H1 (cell line): ENCODE results near the gene FOSB. TPM values are rescaled to one million over a fixed set of nuclear protein-coding genes. Genes with fewer than 3 reads are reported as not detected.

Experiments
- CTCF ChIA-PET: fragments of 300-600 bp; sonication (Branson Sonifier 250); formaldehyde crosslinking; loops from one replicate; lab custom pipeline; 2021; ENCODE audit not compliant: partially characterized antibody; lab: Charles Lee
- POLR2A ChIA-PET: fragments of 300-600 bp; sonication (Branson Sonifier 250); formaldehyde crosslinking; loops from one replicate; lab custom pipeline; 2021; ENCODE audit warnings: inconsistent platforms; ENCODE audit not compliant: partially characterized antibody; lab: Charles Lee
- DNase-seq, 2 experiments: peaks; one replicate each; pipeline versions ENCODE4 v3.0.0 to v3.0.0-alpha.2; 2010 to 2022; ENCODE audit warnings: low spot score in 2 of 2, low read depth in 1 of 2, mixed read lengths in 1 of 2
- FAIRE-seq: peaks from 2 replicates; lab custom pipeline; 2011; peaks lifted over from hg19 to GRCh38; lab: Jason Lieb, UNC
- H2AFZ ChIP-seq: 2 replicates; pipeline ENCODE4 v1.8.1; 2012; ENCODE audit warnings: low read length, inconsistent platforms
- H2AK5ac ChIP-seq: 2 replicates; pipeline ENCODE4 v1.6.1; 2013; ENCODE audit warnings: low read depth, low read length
- H2BK120ac ChIP-seq: replicated peaks from 2 replicates; pipeline ENCODE3; 2013; ENCODE audit warnings: low read depth, low read length, inconsistent platforms
- H2BK12ac ChIP-seq: 2 replicates; pipeline ENCODE4 v1.6.1; 2013; ENCODE audit warnings: low read depth, low read length
- H2BK15ac ChIP-seq: 2 replicates; pipeline ENCODE4 v1.6.1; 2013; ENCODE audit warnings: low read length
- H2BK20ac ChIP-seq: 2 replicates; pipeline ENCODE4 v1.6.1; 2013; ENCODE audit warnings: low read length
- H2BK5ac ChIP-seq: 2 replicates; pipeline ENCODE4 v1.6.1; 2013; ENCODE audit warnings: low read depth, low read length
- H3K14ac ChIP-seq: 2 replicates; pipeline ENCODE4 v1.6.1; 2013; ENCODE audit warnings: inconsistent platforms; ENCODE audit not compliant: insufficient read length
- H3K18ac ChIP-seq: 2 replicates; pipeline ENCODE4 v1.6.1; 2013; ENCODE audit warnings: low read length; ENCODE audit errors: extremely low read depth
- H3K23ac ChIP-seq: 2 replicates; pipeline ENCODE4 v1.6.1; 2013; ENCODE audit warnings: inconsistent platforms; ENCODE audit not compliant: insufficient read length
- H3K23me2 ChIP-seq: 2 replicates; pipeline ENCODE4 v1.6.1; 2013; ENCODE audit warnings: low read depth, low read length
- H3K27ac ChIP-seq: 2 replicates; pipeline ENCODE4 v1.6.1; 2011; ENCODE audit warnings: low read depth, low read length, inconsistent platforms
- H3K27me3 ChIP-seq, 4 experiments: replicated peaks in 1 of 4; 1 replicate in 1 of 4; 2 replicates in 3 of 4; pipeline versions ENCODE4 v1.6.1 to v1.8.1; 2011 to 2013; ENCODE audit warnings: low read length in 3 of 4, mild to moderate bottlenecking in 3 of 4, inconsistent platforms in 2 of 4, mixed read lengths in 2 of 4, moderate library complexity in 1 of 4; ENCODE audit not compliant: control insufficient read depth in 3 of 4, insufficient read depth in 3 of 4; ENCODE audit errors: extremely low read depth in 1 of 4
- H3K36me3 ChIP-seq, 4 experiments: 2 replicates each; pipeline versions ENCODE4 v1.6.1 to v1.8.1; 2011 to 2013; ENCODE audit warnings: mild to moderate bottlenecking in 4 of 4, low read length in 3 of 4, moderate library complexity in 2 of 4, control low read depth in 1 of 4, inconsistent platforms in 1 of 4; ENCODE audit not compliant: insufficient read depth in 4 of 4, control insufficient read depth in 2 of 4
- H3K4ac ChIP-seq: replicated peaks from 2 replicates; pipeline ENCODE3; 2013; ENCODE audit warnings: low read length, low read depth, mixed read lengths, inconsistent platforms; ENCODE audit not compliant: insufficient read length
- H3K4me1 ChIP-seq, 4 experiments: replicated peaks in 1 of 4; 1 replicate in 1 of 4; 2 replicates in 3 of 4; pipeline versions ENCODE4 v1.6.1 to v1.8.1; 2011 to 2013; ENCODE audit warnings: low read length in 3 of 4, inconsistent platforms in 2 of 4, mixed read lengths in 1 of 4; ENCODE audit not compliant: insufficient read depth in 4 of 4, control insufficient read depth in 3 of 4
- H3K4me2 ChIP-seq, 2 experiments: 2 replicates each; pipeline versions ENCODE4 v1.6.1 to v1.8.1; 2011 to 2013; ENCODE audit warnings: low read depth in 2 of 2, low read length in 2 of 2, control low read depth in 1 of 2, inconsistent platforms in 1 of 2, mild to moderate bottlenecking in 1 of 2; ENCODE audit not compliant: insufficient read depth in 1 of 2
- H3K4me3 ChIP-seq, 4 experiments: fragments of 200-600, 300-600 bp in 1 of 4; sonication (generic), shearing (Covaris generic), sonication (Bioruptor Twin) in 1 of 4; 2 replicates each; pipeline versions ENCODE4 v1.5.1 to v1.8.1; 2011 to 2016; ENCODE audit warnings: low read length in 4 of 4, low read depth in 3 of 4, control low read depth in 2 of 4, inconsistent platforms in 2 of 4, mild to moderate bottlenecking in 2 of 4, mixed read lengths in 1 of 4, moderate library complexity in 1 of 4; ENCODE audit not compliant: insufficient read depth in 2 of 4; ENCODE audit errors: extremely low read depth in 1 of 4
- H3K56ac ChIP-seq: replicated peaks from 2 replicates; pipeline ENCODE3; 2013; ENCODE audit warnings: low read depth, mild to moderate bottlenecking, mixed read lengths, low read length, inconsistent platforms; ENCODE audit not compliant: insufficient read length
- H3K79me1 ChIP-seq: 2 replicates; pipeline ENCODE4 v1.6.1; 2013; ENCODE audit warnings: low read depth, low read length, control low read depth
- H3K79me2 ChIP-seq, 2 experiments: 2 replicates each; pipeline versions ENCODE4 v1.6.1 to v1.8.1; 2012 to 2013; ENCODE audit warnings: low read length in 2 of 2, mild to moderate bottlenecking in 2 of 2, inconsistent platforms in 1 of 2; ENCODE audit not compliant: insufficient read depth in 2 of 2, control insufficient read depth in 1 of 2
- H3K9ac ChIP-seq, 4 experiments: replicated peaks in 1 of 4; 1 replicate in 1 of 4; 2 replicates in 3 of 4; pipeline versions ENCODE4 v1.6.1 to v1.8.1; 2011 to 2013; ENCODE audit warnings: low read depth in 3 of 4, low read length in 3 of 4, control low read depth in 2 of 4, mild to moderate bottlenecking in 2 of 4, moderate library complexity in 2 of 4, inconsistent platforms in 1 of 4; ENCODE audit errors: extremely low read depth in 1 of 4
- H3K9me3 ChIP-seq, 2 experiments: 2 replicates each; pipeline versions ENCODE4 v1.6.1 to v1.8.1; 2012 to 2013; ENCODE audit warnings: mild to moderate bottlenecking in 2 of 2, moderate library complexity in 2 of 2, control low read depth in 1 of 2, inconsistent platforms in 1 of 2, low read depth in 1 of 2, low read length in 1 of 2, mixed read lengths in 1 of 2; ENCODE audit not compliant: insufficient read depth in 2 of 2
- H4K20me1 ChIP-seq, 2 experiments: replicated peaks in 1 of 2; 2 replicates each; pipeline versions ENCODE3 to v1.8.1; 2011 to 2013; ENCODE audit warnings: inconsistent platforms in 2 of 2, low read length in 2 of 2, mild to moderate bottlenecking in 1 of 2; ENCODE audit not compliant: insufficient read depth in 2 of 2, control insufficient read depth in 1 of 2
- H4K5ac ChIP-seq: 2 replicates; pipeline ENCODE4 v1.6.1; 2013; ENCODE audit warnings: low read length, low read depth, mixed read lengths, inconsistent platforms; ENCODE audit not compliant: insufficient read length
- H4K8ac ChIP-seq: 2 replicates; pipeline ENCODE4 v1.8.0; 2013; ENCODE audit warnings: mild to moderate bottlenecking, moderate library complexity, low read length, inconsistent platforms; ENCODE audit not compliant: insufficient read depth; ENCODE audit errors: extremely low read depth
- H4K91ac ChIP-seq: replicated peaks from 2 replicates; pipeline ENCODE3; 2013; ENCODE audit warnings: low read length, mixed read lengths, inconsistent platforms; ENCODE audit not compliant: insufficient read length
- BRCA1 ChIP-seq: IDR thresholded peaks from 2 replicates; pipeline ENCODE4 v1.6.1; 2012; ENCODE audit warnings: low read depth, low read length, improper control_type of control experiment
- CTCF ChIP-seq, 3 experiments: IDR thresholded peaks; 1 replicate in 2 of 3; 2 replicates in 1 of 3; pipeline versions ENCODE4 v1.5.1 to v1.6.1; 2011; ENCODE audit warnings: low read length in 3 of 3, mild to moderate bottlenecking in 3 of 3, inconsistent platforms in 2 of 3, low read depth in 1 of 3, moderate library complexity in 1 of 3; ENCODE audit not compliant: insufficient read depth in 1 of 3; ENCODE audit errors: control extremely low read depth in 1 of 3
- JUN ChIP-seq: IDR thresholded peaks from 2 replicates; pipeline ENCODE4 v1.6.1; 2011; ENCODE audit warnings: low read depth, mild to moderate bottlenecking, improper control_type of control experiment, low read length
- MAX ChIP-seq: IDR thresholded peaks from 2 replicates; pipeline ENCODE4 v1.6.1; 2012; ENCODE audit warnings: inconsistent platforms
- POLR2AphosphoS5 ChIP-seq: IDR thresholded peaks from 2 replicates; pipeline ENCODE4 v1.6.1; 2011; ENCODE audit warnings: low read depth, low read length
- POU5F1 ChIP-seq: IDR thresholded peaks from 2 replicates; pipeline ENCODE4 v1.6.1; 2011; ENCODE audit warnings: low read depth, mild to moderate bottlenecking, low read length, moderate library complexity
- RBBP5 ChIP-seq: IDR thresholded peaks from 2 replicates; pipeline ENCODE4 v1.7.1; 2012; ENCODE audit warnings: low read depth, mild to moderate bottlenecking, inconsistent platforms, low read length, moderate library complexity, borderline replicate concordance
- RXRA ChIP-seq: IDR thresholded peaks from 2 replicates; pipeline ENCODE4 v1.6.1; 2011; ENCODE audit warnings: low read depth, mild to moderate bottlenecking, low read length, moderate library complexity; ENCODE audit not compliant: insufficient read depth
- TEAD4 ChIP-seq: IDR thresholded peaks from 2 replicates; pipeline ENCODE4 v1.6.1; 2012; ENCODE audit warnings: low read depth, low read length, inconsistent platforms, mixed read lengths
- USF2 ChIP-seq: IDR thresholded peaks from 2 replicates; pipeline ENCODE4 v1.6.1; 2011; ENCODE audit warnings: low read length, improper control_type of control experiment
- YY1 ChIP-seq: IDR thresholded peaks from 2 replicates; pipeline ENCODE4 v1.6.1; 2011; ENCODE audit warnings: low read depth, mild to moderate bottlenecking, low read length
- WGBS, 2 experiments: shearing (Covaris generic) in 1 of 2; methylation state at CpG; one replicate each; pipeline versions ENCODE4 v1.1.6 to v1.1.7; 2013 to 2015; ENCODE audit warnings: low lambda C conversion rate in 2 of 2, mixed read lengths in 2 of 2, inconsistent platforms in 1 of 2, low coverage in 1 of 2, missing lambda C conversion rate in 1 of 2; ENCODE audit not compliant: insufficient replicate concordance in 2 of 2, insufficient coverage in 1 of 2, insufficient read length in 1 of 2; ENCODE audit errors: extremely low coverage in 1 of 2, missing lambda C conversion rate in 1 of 2; 5-methylcytosine and 5-hydroxymethylcytosine counted together
- polyA plus RNA-seq, 7 experiments: library from polyadenylated mRNA; depleted of rRNA in 3 of 7; stranded (reverse) in 5 of 7; unstranded in 2 of 7; fragments of >200 nt in 5 of 7; fragments of 200-250 nt in 2 of 7; gene quantifications; 1 replicate in 5 of 7; 2 replicates in 1 of 7; 4 replicates in 1 of 7; pipeline versions ENCODE4 v1.2.1 to v1.2.3, GENCODE V29; 2011 to 2013; ENCODE audit warnings: missing spikeins in 2 of 7, mixed read lengths in 2 of 7
- total RNA-seq: library from RNA; stranded (reverse); fragmentation: NEBNext Ultra II Directional; extraction: Animal tissue kit (Norgen Biotek cat#: 25700); gene quantifications from 2 replicates; pipeline ENCODE4 v1.2.1, GENCODE V29; 2021

FOSB gene
- total and polyA plus RNA-seq, 2 of the 8 experiments (the other 6 are each of a cell fraction or from before 2014, with no cell fraction given), result 0.44 to 2.7 TPM

GRCh38 chr19:45483033-45483432 lies 15.2 kb downstream of the FOSB start:
- no peaks in the 10 kb centered on the region; a peak in 1 of 8 replicates for H3K36me3 ChIP-seq
- H3K79me2 ChIP-seq, result no peaks in the 10 kb centered on the region
- H3K23me2 ChIP-seq, result peaks cover 2% of the 10 kb centered on the region
- H3K27ac ChIP-seq, result no peak overlapping the region
- H4K91ac ChIP-seq, result no peak overlapping the region
- no peak overlapping the region for H2AFZ ChIP-seq
- 88% methylated on average over 5 of the region's 5 CpGs; no CpG with 5 or more reads in 1 of the 2 experiments for WGBS, 2 experiments
- H3K18ac ChIP-seq, result no peak overlapping the region
- no peak overlapping the region for H3K4me3 ChIP-seq
- H3K27me3 ChIP-seq, result no peaks in the 10 kb centered on the region
- no peak overlapping the region for H3K9ac ChIP-seq
- no peak for FAIRE-seq
- H3K9me3 ChIP-seq, result no peaks in the 10 kb centered on the region
- no peaks in the 10 kb centered on the region for H3K79me1 ChIP-seq
- H2BK12ac ChIP-seq, result no peak overlapping the region
- no peak for DNase-seq
- H2BK120ac ChIP-seq, result no peak overlapping the region
- H2AK5ac ChIP-seq, result no peak overlapping the region
- peaks cover 0 to 2% of the 10 kb centered on the region in 2 experiments for H4K20me1 ChIP-seq
- H3K56ac ChIP-seq, result no peak overlapping the region
- no peak overlapping the region for H3K4me2 ChIP-seq
- POLR2A ChIA-PET, result no interaction called here
- no peak overlapping the region for H4K5ac ChIP-seq
- no peak overlapping the region for H4K8ac ChIP-seq
- no peak overlapping the region for H3K14ac ChIP-seq
- H2BK15ac ChIP-seq, result no peak overlapping the region
- H3K4me1 ChIP-seq, result peaks cover 0 to 4% (median 0%) of the 10 kb centered on the region in 4 experiments; a peak in 2 of 7 replicates
- CTCF ChIA-PET, result interaction anchor here (32.9 kb wide), 1 partner anchor 50 kb away, joined by 760 read pairs; the partner anchor contains the start of gene ERCC1
- H2BK20ac ChIP-seq, result no peak overlapping the region
- H3K4ac ChIP-seq, result no peak overlapping the region
- no peak overlapping the region for H3K23ac ChIP-seq
- no peak overlapping the region for H2BK5ac ChIP-seq
- TF ChIP-seq JUN, result no peak
- TF ChIP-seq TEAD4, result no peak
- no peak for TF ChIP-seq RBBP5
- no peak for TF ChIP-seq POLR2AphosphoS5
- TF ChIP-seq USF2, result no peak
- TF ChIP-seq YY1, result no peak
- no peak for TF ChIP-seq POU5F1
- TF ChIP-seq RXRA, result no peak
- TF ChIP-seq BRCA1, result no peak
- no peak for TF ChIP-seq CTCF (IDR thresholded peaks at IDR 0.05; ENCODE audit: control extremely low read depth in 1 of 3, insufficient read depth in 1 of 3, low read depth in 1 of 3, low read length in 3 of 3)
- no peak for TF ChIP-seq MAX
